Measurements from ENCODE around the gene FLNB. TPM values are rescaled to one million over a fixed set of nuclear protein-coding genes. Genes with fewer than 3 reads are reported as not detected.
A peak's percentile ranks its signal among the peaks of the same experiment; 100 is the strongest.

FLNB gene
- total and polyA plus RNA-seq, 2 of the 4 experiments (the other 2 are of a cell fraction): 78.0 to 136 TPM

GRCh38 chr3:58163234-58163633, 155.0 kb downstream of the FLNB start:
- Histone ChIP-seq H2AFZ (replicated peaks; ENCODE audit: low read length, poor library complexity) (peak overlapping the region; percentile 34), H2BK15ac (ENCODE audit: low read depth, low read length) (no peak overlapping the region), H3K36me3 (ENCODE audit: control insufficient read depth, insufficient read depth, low read length) (peaks cover 42% of the 10 kb centered on the region), H3K18ac (ENCODE audit: low read depth, low read length) (peak overlapping the region; percentile 16; the same call in 1 of the 2 replicates), H4K5ac (ENCODE audit: low read depth, low read length) (no peak overlapping the region), H2BK120ac (ENCODE audit: low read depth, low read length) (peak overlapping the region; percentile 90), H4K20me1 (ENCODE audit: insufficient read depth, low read length) (peaks cover 25% of the 10 kb centered on the region; the same call in 1 of the 2 replicates), H3K27ac (ENCODE audit: insufficient read depth, low read length) (peak overlapping the region; percentile 15; the same call in 1 of the 2 replicates), H3K9ac (ENCODE audit: low read depth, low read length) (no peak overlapping the region), H3K9me1 (ENCODE audit: insufficient read depth, low read length) (peaks cover 42% of the 10 kb centered on the region), H3K4ac (ENCODE audit: low read depth, low read length) (peak overlapping the region; percentile 65), H2BK5ac (ENCODE audit: low read depth, low read length, poor library complexity, severe bottlenecking) (peak overlapping the region; percentile 39), H3K23ac (ENCODE audit: low read depth, low read length) (peak overlapping the region; percentile 33; the same call in 1 of the 2 replicates), H3K4me1 (ENCODE audit: control insufficient read depth, insufficient read depth, low read length) (peaks cover 28% of the 10 kb centered on the region), H3K27me3 (ENCODE audit: control insufficient read depth, insufficient read depth, low read length) (no peaks in the 10 kb centered on the region), H3K14ac (replicated peaks; ENCODE audit: low read depth, low read length) (peak overlapping the region; percentile 60), H3K79me1 (ENCODE audit: low read depth in 1 of 2, low read length in 2 of 2) (peaks cover 12 to 77% of the 10 kb centered on the region in 2 experiments), H3K9me3 (ENCODE audit: control insufficient read depth, insufficient read depth, low read length) (peaks cover 2% of the 10 kb centered on the region; the same call in 1 of the 2 replicates), H2AK9ac (replicated peaks; ENCODE audit: low read depth, low read length, poor library complexity) (peak overlapping the region; percentile 76), H4K91ac (ENCODE audit: insufficient read depth, low read depth, low read length) (no peak overlapping the region), H2AK5ac (ENCODE audit: low read depth, low read length) (peak overlapping the region; percentile 83), H3K4me3 (ENCODE audit: insufficient read depth, low read depth, low read length) (no peak overlapping the region), H3K56ac (ENCODE audit: extremely low read depth, insufficient read depth, low read length) (no peak overlapping the region), H4K8ac (ENCODE audit: low read depth in 2 of 2, low read length in 2 of 2) (peak overlapping the region; percentile 7 to 69; a peak in 3 of 4 replicates), H3K4me2 (ENCODE audit: low read depth, low read length) (no peak overlapping the region), H2BK20ac (ENCODE audit: low read depth, low read length) (peak overlapping the region; percentile 90; the same call in 1 of the 2 replicates)
- BruUV-seq (replicated peaks): no TSS peak
- in situ Hi-C loops (cut with MboI; ENCODE audit: low sequenced_read_pairs) (no loop called here), dilution Hi-C loops (cut with HindIII; ENCODE audit: low sequenced_read_pairs, unreplicated experiment) (no loop called here), intact Hi-C loops (cut with micrococcal nuclease) (loop anchor here (5.0 kb wide), 2 partner anchors 96 to 211 kb away; no protein-coding TSS in a partner anchor)
- TF ChIP-seq BHLHE40 (IDR thresholded peaks at IDR 0.05; ENCODE audit: low read depth, low read length) (peak; percentile 64; the same call in 1 of the 2 replicates), CTCF (conservative IDR thresholded peaks at IDR 0.05; ENCODE audit: low read depth, low read length) (no peak)
- DNase-seq (peak; percentile 82), ATAC-seq (ENCODE audit: low read depth) (peak; percentile 16; the same call in 1 of the 2 replicates)
- POLR2A ChIA-PET (ENCODE audit: unreplicated experiment): no interaction called here
- CTCF ChIA-PET: no interaction called here
- WGBS, 2 experiments (ENCODE audit: extremely low coverage in 2 of 2, insufficient read length in 1 of 2): 24% methylated on average over 3 of the region's 14 CpGs; no CpG with 5 or more reads in 1 of the 2 experiments
